ENCODE data around the gene ANXA1. TPM values are rescaled to one million over a fixed set of nuclear protein-coding genes. Genes with fewer than 3 reads are reported as not detected.

The ANXA1 gene
- total RNA-seq, 1 donor from 2014 or later = 189 TPM

DNA sequence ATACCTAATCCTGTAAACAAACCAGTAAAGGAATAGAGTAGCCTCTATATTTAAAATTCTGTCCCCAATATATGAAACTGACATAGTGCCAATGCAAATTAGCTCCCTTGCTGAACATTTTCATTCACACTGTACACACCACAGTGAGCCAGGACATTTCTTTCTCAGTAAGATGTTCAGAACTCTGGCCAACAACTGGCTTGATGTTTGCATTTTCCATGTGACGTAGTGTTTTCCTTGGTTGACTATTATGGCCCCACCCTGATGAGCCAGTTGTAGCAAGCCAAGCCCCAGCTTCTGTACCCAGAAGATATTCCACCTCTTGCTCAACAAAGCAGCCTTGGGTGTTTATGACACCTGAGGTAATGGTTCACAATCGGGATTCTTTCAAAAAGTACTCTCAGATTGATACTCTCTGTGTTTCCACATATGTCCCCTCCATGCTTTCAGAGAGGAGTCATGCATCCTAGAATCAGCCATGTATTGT, 17.7 kb upstream of the ANXA1 start:
- no peaks in the 10 kb centered on the region for H3K36me3 ChIP-seq (ENCODE audit: control insufficient read depth, insufficient read depth, low read length)
- no peak overlapping the region for H3K4me3 ChIP-seq (ENCODE audit: low read depth, low read length)
- no peaks in the 10 kb centered on the region for H3K27me3 ChIP-seq (ENCODE audit: control insufficient read depth, insufficient read depth, low read length)
- TF ChIP-seq, protein P1, sequence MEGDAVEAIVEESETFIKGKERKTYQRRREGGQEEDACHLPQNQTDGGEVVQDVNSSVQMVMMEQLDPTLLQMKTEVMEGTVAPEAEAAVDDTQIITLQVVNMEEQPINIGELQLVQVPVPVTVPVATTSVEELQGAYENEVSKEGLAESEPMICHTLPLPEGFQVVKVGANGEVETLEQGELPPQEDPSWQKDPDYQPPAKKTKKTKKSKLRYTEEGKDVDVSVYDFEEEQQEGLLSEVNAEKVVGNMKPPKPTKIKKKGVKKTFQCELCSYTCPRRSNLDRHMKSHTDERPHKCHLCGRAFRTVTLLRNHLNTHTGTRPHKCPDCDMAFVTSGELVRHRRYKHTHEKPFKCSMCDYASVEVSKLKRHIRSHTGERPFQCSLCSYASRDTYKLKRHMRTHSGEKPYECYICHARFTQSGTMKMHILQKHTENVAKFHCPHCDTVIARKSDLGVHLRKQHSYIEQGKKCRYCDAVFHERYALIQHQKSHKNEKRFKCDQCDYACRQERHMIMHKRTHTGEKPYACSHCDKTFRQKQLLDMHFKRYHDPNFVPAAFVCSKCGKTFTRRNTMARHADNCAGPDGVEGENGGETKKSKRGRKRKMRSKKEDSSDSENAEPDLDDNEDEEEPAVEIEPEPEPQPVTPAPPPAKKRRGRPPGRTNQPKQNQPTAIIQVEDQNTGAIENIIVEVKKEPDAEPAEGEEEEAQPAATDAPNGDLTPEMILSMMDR (IDR thresholded peaks at IDR 0.05; ENCODE audit: insufficient read depth, low read length, poor library complexity, severe bottlenecking) = no peak
- DNase-seq (ENCODE audit: low read depth) = no peak

DNA sequence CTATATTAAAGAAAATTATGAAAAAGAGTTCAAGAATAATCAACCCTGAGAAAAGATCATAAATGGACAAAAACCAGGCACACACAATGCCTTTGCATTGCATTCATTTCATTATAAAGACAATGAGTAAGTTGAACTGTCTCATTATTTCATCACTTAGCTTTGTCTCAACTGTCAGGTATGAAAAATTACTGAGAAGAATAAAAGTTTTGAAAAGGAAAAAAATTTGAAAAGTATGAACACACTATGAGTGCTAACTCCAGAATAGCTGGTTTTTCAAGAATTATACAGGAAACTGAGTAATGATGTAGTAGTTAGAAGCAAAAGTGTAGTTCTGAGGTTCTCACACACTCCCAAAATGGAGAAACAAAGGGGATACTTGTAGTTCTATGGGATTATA, 16.3 kb upstream of the ANXA1 start:
- no peaks in the 10 kb centered on the region for H3K36me3 ChIP-seq (ENCODE audit: control insufficient read depth, insufficient read depth, low read length)
- TF ChIP-seq, protein P1 (IDR thresholded peaks at IDR 0.05; ENCODE audit: insufficient read depth, low read length, poor library complexity, severe bottlenecking) = no peak
- DNase-seq (ENCODE audit: low read depth) = no peak

DNA sequence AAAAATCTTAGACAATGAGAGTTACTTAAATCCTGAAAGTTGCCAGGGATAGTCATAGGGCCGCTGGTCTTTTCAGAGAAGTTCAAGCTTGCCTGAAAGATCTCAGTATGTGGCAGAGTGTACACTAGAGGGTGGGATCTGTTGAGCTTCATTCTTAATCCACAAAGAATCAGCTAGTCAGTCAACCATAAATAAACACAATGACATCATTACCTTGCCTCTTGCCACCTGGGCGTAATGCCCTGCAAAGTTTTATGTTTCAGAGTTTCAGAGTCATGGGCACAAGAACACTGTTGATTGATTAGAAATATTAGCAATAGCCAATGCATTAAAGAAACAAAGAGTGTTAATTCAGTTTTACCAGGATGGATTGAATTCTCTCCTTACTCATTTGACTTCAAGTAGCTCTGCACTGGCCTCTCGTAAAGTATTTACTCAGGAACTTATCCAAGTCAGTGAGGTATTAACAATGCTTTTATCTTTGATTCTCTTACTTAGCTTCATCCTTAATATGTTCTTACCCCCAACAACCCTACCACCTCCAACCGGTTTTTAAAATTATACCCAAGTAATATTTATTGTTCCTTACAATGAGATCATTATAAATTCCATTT, 14.3 kb upstream of the ANXA1 start:
- no peak for DNase-seq (ENCODE audit: low read depth)
- TF ChIP-seq, protein P1 (IDR thresholded peaks at IDR 0.05; ENCODE audit: insufficient read depth, low read length, poor library complexity, severe bottlenecking) = peak; percentile 16
- Histone ChIP-seq H3K27me3 (ENCODE audit: control insufficient read depth, insufficient read depth, low read length) (no peaks in the 10 kb centered on the region), H3K36me3 (ENCODE audit: control insufficient read depth, insufficient read depth, low read length) (no peaks in the 10 kb centered on the region), H3K4me3 (ENCODE audit: low read depth, low read length) (no peak overlapping the region)

More for the DNA sequence above, 16.3 kb upstream of the ANXA1 start:
- no peak overlapping the region for H3K4me3 ChIP-seq (ENCODE audit: low read depth, low read length)
- no peaks in the 10 kb centered on the region for H3K27me3 ChIP-seq (ENCODE audit: control insufficient read depth, insufficient read depth, low read length)

DNA sequence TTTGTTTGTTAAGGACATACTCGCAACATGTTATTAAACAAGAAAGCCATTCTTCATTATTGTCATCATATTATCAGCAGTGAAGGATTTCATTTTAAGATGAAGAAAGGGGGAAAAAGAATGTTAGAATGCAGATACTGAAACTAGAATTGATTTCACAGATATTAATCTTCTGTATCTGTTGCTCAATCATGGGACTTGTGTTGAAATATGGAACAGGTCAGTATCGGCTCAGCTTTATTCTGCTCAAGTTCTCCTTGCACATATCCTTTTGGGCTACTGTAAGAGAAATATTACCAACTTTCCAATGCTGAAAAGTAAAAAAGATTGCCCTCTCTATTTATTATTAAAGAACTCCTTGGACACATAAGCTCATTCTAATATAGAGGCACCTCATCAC, 13.8 kb upstream of the ANXA1 start:
- H3K36me3 ChIP-seq (ENCODE audit: control insufficient read depth, insufficient read depth, low read length) = no peaks in the 10 kb centered on the region
- TF ChIP-seq, protein P1 (IDR thresholded peaks at IDR 0.05; ENCODE audit: insufficient read depth, low read length, poor library complexity, severe bottlenecking) = no peak
- H3K27me3 ChIP-seq (ENCODE audit: control insufficient read depth, insufficient read depth, low read length) = no peaks in the 10 kb centered on the region
- no peak overlapping the region for H3K4me3 ChIP-seq (ENCODE audit: low read depth, low read length)
- DNase-seq (ENCODE audit: low read depth) = no peak

DNA sequence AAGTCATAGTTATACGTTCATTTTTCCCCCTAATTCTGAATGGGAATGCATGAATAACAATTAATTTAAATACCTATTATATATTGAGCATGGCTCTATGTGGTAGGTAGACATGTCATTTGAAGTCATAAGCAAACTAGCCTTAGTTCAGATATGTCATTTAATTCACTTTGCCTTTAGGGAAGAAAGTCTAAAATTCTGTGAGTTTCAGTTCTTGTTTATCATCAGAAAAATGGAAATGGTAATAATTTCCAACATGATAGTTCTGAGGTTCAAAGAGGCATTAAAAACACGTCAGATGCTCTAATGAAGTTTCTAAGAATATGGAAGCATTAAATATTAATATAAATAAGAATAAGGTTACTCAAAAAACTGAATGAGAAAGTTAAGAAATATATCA, 13.1 kb upstream of the ANXA1 start:
- no peaks in the 10 kb centered on the region for H3K27me3 ChIP-seq (ENCODE audit: control insufficient read depth, insufficient read depth, low read length)
- no peak overlapping the region for H3K4me3 ChIP-seq (ENCODE audit: low read depth, low read length)
- no peaks in the 10 kb centered on the region for H3K36me3 ChIP-seq (ENCODE audit: control insufficient read depth, insufficient read depth, low read length)
- DNase-seq (ENCODE audit: low read depth) = no peak
- TF ChIP-seq, protein P1 (IDR thresholded peaks at IDR 0.05; ENCODE audit: insufficient read depth, low read length, poor library complexity, severe bottlenecking) = no peak

DNA sequence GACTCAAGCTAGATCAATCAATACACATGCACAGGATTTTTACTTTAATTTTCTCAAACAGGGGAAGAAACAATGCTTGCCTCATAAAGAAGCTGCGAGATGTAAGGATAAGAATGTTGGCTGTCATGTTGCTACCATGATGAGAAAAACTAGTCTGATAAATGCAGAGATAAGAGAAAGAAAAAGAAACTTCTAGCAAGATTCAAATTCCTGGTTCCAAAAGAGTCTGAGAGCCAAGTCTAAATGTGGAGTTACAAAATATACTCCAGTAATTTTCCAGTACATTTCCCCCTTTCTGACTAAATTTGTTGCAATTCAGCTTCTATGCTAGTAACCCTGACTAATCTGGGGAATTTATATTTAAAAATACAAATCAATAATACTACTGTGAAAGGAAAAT, 10.4 kb upstream of the ANXA1 start:
- TF ChIP-seq, protein P1 (IDR thresholded peaks at IDR 0.05; ENCODE audit: insufficient read depth, low read length, poor library complexity, severe bottlenecking) = no peak
- H3K4me3 ChIP-seq (ENCODE audit: low read depth, low read length) = no peak overlapping the region
- H3K27me3 ChIP-seq (ENCODE audit: control insufficient read depth, insufficient read depth, low read length) = no peaks in the 10 kb centered on the region
- no peaks in the 10 kb centered on the region for H3K36me3 ChIP-seq (ENCODE audit: control insufficient read depth, insufficient read depth, low read length)
- no peak for DNase-seq (ENCODE audit: low read depth)
